RPMI7951 (cell line): ENCODE results near the gene ENTPD2. TPM values are rescaled to one million over a fixed set of nuclear protein-coding genes. Genes with fewer than 3 reads are reported as not detected.
A peak's percentile ranks its signal among the peaks of the same experiment; 100 is the strongest.
"Not testable (repeated sequence)": the region's sequence is repeated elsewhere in the genome, so short reads cannot be mapped to it uniquely, and the experiment has no call there.

Experiments used
- DNase-seq: peaks from one replicate; pipeline ENCODE4 v3.0.0-alpha.2; 2012; ENCODE audit warnings: low read depth
- total RNA-seq: library from RNA; depleted of rRNA; stranded (reverse); fragments of >200 nt; shearing (Covaris generic); gene quantifications from 2 replicates; pipeline ENCODE4 v1.2.3, GENCODE V29; 2014

ENTPD2 gene
- total RNA-seq, 1 experiment from 2014 or later, result not detected

DNA sequence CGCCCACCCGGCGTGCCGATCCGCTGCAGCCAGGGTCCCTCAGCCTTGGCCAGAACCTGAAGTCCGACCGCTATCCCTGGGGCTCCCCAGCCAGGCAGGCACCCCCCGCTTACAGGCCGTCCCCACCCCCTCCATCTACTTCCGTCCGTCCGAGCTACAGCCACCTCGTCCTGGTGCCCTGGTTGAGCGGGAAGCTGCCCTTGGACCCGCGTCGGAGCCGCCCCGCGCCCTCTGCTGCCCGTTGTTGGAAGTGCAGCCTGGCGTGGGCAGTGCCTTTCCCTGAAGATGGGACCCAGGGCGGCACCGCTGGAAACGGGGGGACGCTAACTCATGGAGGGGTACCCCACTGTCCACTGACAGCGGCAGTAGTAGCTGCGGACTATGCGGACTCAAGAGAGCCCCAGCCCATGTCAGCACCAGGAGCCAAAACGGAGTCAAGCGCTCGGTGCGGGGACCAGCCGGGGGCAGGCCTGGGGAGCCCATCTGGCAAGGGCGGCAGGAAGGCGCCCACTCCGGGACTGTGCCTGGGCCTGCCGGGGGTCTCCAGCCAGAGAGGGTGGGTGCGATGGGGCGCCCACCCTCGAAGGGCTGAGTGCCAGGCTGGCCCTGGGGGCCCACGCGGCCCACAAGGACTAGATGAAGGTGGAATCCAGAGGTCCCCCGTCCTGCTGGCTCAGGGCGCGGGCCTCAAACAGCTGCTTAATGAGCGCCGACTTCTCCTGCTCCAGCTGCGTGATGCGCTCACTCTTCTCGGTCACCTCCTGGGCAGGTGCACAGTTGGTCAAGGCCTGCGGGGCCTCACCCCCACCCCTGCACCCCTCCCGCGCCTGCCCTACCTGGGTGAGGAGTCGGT, 10.4 kb upstream of the ENTPD2 start:
- DNase-seq, result no peak

DNA sequence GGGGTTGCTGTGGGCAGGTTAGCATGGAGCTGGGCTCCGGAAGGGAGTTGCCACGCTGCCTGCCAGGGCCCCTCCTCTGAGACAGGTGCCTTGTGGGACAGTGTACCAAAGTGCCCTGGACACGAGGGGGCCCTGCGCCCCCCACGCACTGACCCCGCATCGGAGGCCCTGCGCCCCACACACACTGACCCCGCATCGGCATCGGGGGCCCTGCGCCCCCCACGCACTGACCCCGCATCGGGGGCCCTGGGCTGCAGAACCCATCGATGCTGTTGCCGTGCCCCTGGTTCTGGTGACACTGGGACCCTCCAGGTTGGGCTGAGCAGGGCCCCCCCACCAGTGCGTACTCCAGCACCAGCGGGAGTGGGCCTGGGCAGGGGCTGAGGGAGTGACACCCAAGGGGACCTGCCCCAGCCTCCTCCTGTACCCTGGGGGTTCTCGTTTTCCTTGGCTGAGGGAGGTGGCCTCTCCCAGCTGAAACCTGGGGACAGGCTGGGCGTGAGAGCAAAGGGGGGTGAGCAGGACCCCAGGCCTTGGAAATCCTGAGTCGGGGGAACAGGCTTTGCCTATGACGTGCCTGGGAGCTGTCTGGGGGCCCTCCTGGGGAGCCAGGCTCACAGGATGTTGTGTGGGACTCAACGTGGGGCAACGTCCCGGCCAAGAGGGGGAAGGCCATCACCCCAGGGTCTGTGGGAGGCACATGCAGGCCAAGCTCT, 9.6 kb upstream of the ENTPD2 start:
- no peak for DNase-seq

DNA sequence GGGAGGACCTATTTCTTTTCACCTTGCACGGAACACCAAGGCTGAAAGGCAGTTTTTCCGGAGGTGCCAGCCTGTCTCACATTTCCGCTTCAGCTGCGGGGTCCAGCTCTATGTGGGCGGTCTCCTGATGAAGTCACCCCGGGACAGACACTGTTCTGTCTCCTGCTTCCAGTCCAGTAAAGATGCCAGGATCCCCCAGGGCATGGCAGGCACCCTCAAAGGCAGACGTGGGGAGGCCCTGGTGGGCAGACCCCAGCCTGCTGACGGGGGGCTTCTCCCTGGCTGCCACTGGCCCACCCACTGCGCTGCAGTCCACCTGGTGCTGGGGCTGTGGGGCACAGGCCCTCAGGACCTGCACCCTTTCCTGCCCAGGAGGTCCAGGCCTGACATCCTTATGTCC, 8.9 kb upstream of the ENTPD2 start:
- not testable (repeated sequence) for DNase-seq

DNA sequence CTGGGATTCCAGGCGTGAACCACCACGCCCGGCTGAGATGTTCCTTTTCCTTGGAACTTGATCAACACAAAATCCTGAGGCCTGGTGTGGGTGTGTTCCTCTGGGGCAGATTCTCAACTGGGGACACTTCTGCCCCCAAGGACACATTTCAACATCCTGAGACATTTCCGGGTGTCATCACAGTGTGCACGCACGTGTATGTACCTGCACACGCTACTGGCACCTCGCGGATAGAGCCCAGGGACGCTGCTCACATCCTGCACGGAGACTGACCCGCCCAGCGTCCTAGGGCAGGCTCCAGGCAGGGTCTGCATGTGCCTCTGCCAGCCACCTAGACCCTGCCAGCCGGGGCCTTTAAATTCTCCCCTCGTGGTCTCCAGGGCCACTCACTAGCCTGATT, 8.5 kb upstream of the ENTPD2 start:
- DNase-seq, result no peak

GRCh38 chr9:137058521-137059234, 4.8 kb upstream of the ENTPD2 start:
- no peak for DNase-seq

DNA sequence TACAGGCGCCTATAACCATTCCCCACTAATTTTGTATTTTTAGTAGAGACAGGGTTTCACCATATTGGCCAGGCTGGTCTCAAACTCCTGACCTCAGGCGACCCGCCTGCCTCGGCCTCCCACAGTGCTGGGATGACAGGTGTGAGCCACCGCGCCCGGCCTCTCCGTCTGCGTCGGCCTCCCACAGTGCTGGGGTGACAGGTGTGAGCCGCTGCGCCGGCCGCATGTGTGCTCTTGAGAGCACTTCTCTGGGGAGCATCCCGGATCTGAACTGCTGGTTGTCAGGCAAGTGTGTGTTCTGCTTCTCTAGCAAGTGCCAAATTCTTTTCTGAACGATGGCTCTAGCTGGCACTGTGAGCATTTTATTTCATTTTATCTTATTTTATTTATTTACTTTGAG, 3.7 kb upstream of the ENTPD2 start:
- no peak for DNase-seq

- no peak for DNase-seq
These were observed 3.0 kb upstream of the ENTPD2 start for GRCh38 chr9:137056739-137057415.

- DNase-seq, result peak; percentile 88
These were observed 1.8 kb upstream of the ENTPD2 start for GRCh38 chr9:137055385-137056364.

GRCh38 chr9:137054932-137055384, 1.1 kb upstream of the ENTPD2 start:
- no peak for DNase-seq

- DNase-seq, result no peak
These were observed 590 bp downstream of the ENTPD2 start for GRCh38 chr9:137052998-137053943.

DNA sequence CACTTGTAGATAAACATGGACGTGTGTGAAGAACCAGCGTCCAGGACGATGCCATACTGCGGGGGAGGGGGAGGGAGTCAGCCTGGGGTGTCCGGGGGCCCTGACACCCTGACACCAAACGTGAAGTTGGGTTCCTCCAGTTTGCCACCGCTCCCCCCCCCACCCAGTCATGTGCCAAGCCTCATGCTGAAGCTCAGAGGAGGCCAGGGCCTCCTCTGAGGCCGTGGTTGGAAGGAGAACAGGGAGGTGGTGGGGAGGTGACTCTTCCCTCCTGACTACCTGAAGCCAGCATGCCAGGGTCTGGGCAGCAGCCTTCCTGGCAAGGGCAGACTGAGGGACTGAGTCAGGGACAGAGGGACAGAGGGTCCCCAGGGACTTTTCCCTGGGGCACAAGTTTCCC, 1.6 kb downstream of the ENTPD2 start:
- DNase-seq, result no peak

DNA sequence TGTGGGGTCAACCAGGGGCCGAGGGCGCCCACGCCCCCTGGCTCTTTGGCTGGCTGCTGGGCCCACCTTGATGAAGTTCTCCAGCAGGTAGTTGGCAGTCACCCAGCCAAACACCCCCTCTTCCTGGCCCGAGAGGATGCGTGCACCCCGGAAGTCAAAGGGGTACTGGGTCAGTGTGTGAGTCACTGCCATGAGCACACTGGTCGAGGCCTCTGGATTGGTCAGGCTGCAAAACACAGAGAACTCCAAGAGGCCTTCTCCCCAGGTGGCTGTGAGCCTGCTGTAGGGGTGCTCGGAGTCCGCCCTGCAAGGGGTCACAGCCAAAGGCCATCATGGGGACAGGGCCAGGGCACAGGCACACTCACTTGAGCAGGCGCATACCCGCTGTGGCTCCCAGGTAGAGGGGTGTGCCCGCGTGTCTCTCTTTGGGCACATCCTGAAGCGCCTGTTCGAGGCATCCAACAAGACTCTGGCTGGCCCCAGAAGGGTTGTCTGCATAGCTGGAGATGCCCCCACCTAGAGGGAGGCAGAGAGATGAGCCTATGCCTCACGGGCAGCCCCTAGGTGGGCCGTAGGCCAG, 2.6 kb downstream of the ENTPD2 start:
- DNase-seq, result no peak

DNA sequence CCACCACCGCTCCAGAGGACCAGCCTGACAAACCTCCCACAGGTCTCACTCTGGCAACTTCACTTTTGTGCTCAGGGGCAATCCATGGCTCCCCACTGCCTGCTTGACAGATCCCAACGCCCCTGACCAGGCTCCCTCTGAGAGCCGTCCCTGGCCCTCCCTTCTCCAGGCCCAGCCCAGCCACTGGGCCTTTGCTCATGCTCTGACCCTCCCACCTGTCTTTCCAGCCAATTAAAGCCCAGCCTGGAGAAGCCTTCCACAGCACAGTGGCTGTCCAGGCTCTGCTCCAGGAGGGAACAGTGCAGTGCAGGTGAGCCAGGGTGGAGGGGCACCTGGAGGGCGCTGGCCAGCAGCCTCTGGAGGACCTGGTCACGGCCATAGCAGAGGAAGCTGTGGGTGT, 3.3 kb downstream of the ENTPD2 start:
- DNase-seq, result no peak

DNA sequence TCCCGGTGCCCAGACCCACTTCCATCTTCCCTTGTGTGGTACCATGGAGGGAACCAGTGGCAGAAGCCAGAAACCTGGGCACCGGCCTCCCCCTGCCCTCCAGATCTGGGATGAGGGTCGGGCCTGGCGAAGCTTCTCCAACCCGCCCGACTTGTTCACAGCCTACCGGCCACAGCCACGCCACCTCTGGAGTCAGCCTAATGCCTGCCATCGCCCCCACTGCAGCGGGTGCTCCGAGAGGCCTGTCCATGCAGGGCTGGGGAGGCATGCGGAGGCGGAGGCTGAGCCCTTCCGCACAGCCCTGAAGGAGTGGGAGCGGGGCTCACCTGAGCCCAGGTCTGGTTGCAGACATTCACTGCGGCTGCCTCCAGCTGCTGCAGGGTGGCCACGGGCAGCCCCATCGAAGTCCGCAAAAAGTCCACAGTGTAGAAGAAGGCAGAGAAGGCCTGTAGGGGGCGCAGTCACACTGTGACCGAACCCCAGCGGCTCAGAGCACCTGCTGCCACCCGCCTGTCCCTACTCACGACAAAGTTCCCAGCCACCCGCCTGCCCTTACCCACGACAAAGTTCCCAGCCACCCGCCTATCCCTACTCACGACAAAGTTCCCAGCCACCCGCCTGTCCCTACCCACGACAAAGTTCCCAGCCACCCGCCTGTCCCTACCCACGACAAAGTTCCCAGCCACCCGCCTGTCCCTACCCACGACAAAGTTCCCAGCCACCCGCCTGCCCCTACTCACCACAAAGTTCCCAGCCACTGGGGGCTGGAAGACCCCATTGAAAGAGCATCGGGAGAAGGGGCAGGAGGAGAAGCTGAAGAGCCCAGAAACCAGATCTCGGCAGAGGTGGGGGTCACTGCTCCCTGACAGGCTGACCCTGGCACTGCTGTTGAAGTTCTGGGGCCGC, 4.1 kb downstream of the ENTPD2 start:
- peak; percentile 33 for DNase-seq

- no peak for DNase-seq
These were observed 5.0 kb downstream of the ENTPD2 start for GRCh38 chr9:137048655-137049543.

DNA sequence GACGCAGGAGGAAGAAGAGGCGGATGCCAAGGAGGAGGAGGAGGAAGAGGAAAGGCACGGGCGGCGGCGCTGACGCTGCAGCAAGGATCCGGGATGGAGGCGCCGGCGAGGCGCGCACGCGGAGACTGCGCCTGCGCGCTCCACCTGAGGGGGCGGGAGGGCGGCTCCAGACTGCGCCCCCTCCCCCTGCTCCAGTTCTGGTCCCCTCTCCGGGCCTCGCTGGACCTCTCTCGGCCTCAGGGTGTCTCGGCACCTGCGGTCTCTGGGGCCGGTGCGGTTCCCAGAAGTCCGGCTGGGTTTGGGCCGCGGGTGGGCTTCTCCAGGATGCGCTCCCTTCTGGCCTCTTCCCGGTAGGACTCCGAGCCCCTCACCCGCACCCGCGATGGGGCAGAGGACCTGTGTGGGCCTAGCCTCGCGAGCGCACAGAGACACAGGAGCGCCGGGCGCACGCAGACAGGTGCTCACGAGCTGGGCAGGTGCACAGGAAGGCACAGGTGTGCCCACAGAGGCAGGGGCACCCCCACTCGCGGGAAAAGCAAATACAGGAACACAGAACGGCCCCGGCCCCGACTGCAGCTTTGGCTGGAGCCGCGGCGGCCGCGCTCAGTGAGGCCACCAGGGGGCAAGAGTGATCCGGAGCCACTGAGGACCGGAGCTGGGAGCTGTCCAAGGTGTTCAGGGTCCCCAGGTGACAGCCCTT, 7.6 kb downstream of the ENTPD2 start, which contains the start of gene NPDC1:
TSS of gene NPDC1 (minus strand) at position 90 of the 700 bp plus-strand sequence. CDS start 188 bp downstream, outside the sequence.
- peak; percentile 45 for DNase-seq
